AG09309 (cell line): ENCODE measurements around the gene CD164L2.
"Not testable (repeated sequence)": the region's sequence is repeated elsewhere in the genome, so short reads cannot be mapped to it uniquely, and the experiment has no call there.

Source experiments
- DNase-seq: peaks from one replicate; pipeline ENCODE4 v3.0.0-alpha.2; 2010; ENCODE audit warnings: low read depth
- H3K4me3 ChIP-seq: 2 replicates; pipeline ENCODE4 v1.5.1; 2011; ENCODE audit warnings: mild to moderate bottlenecking, low read depth, low read length, moderate library complexity; ENCODE audit not compliant: control insufficient read depth
- CTCF ChIP-seq: IDR thresholded peaks from 2 replicates; pipeline ENCODE4 v1.5.1; 2011; ENCODE audit warnings: mild to moderate bottlenecking, low read depth, low read length, inconsistent platforms; ENCODE audit not compliant: insufficient read depth, control insufficient read depth; ENCODE audit errors: missing control alignments

CD164L2 gene

GRCh38 chr1:27383039-27383605, at the start of gene CD164L2:
CD164L2 (minus strand) TSS chr1:27383333; CDS start chr1:27383239, 94 bp downstream.
- H3K4me3 ChIP-seq: no peak within 1 kb of the TSS
- no peak for TF ChIP-seq CTCF
- no peak for DNase-seq

- H3K4me3 ChIP-seq, DNase-seq: not testable (repeated sequence)
Measured at GRCh38 chr1:27432725-27433124, 49.6 kb upstream of the CD164L2 start.

GRCh38 chr1:27431601-27431940, 48.4 kb upstream of the CD164L2 start:
- no peak for DNase-seq
- no peak overlapping the region for H3K4me3 ChIP-seq
- no peak for TF ChIP-seq CTCF

GRCh38 chr1:27430903-27431600, 47.9 kb upstream of the CD164L2 start:
- no peak for DNase-seq

GRCh38 chr1:27429029-27429425, 45.9 kb upstream of the CD164L2 start:
- H3K4me3 ChIP-seq: no peak overlapping the region
- no peak for DNase-seq
- no peak for TF ChIP-seq CTCF

More at GRCh38 chr1:27430903-27431600, 47.9 kb upstream of the CD164L2 start:
- TF ChIP-seq CTCF: no peak
- H3K4me3 ChIP-seq: no peak overlapping the region

GRCh38 chr1:27428316-27429028, 45.3 kb upstream of the CD164L2 start:
- DNase-seq: no peak
- H3K4me3 ChIP-seq: no peak overlapping the region

More at GRCh38 chr1:27428316-27429028, 45.3 kb upstream of the CD164L2 start:
- TF ChIP-seq CTCF: no peak
